CD4-positive, alpha-beta T cell treated with Interleukin-6 for 4 hours (primary cell): ENCODE data around the gene PTPRN2.

Experiments
- DNase-seq: peaks from one replicate; pipeline ENCODE4 v3.0.0-alpha.2; 2020; ENCODE audit warnings: mixed read lengths

Gene PTPRN2

DNA sequence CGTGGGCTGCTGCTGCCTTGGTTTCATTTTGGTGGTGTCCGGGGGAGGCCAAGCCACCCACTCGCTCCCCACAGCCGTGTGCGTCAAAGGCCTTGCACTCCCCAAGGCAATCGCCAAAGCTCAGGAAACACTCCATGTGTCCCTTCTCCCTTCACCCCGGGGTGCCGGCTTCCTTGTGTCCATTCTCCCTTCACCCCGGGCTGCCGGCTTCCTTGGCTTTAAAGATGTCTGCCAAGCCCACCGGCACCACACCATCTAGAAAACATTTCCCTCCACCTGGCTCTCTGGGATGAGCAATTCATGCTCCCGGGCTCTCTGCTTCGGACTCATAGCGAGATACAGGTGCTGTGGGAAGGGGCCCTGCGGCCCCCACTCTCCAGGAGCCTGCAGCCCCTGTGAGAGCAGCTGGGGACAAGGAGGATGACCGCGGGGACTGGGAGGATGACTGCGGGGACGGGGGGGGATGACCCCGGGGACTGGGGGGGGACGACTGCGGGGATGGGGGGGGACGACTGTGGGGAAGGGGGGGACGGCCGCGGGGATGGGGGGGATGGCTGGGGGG, 928.7 kb downstream of the PTPRN2 start:
- DNase-seq = no peak

DNA sequence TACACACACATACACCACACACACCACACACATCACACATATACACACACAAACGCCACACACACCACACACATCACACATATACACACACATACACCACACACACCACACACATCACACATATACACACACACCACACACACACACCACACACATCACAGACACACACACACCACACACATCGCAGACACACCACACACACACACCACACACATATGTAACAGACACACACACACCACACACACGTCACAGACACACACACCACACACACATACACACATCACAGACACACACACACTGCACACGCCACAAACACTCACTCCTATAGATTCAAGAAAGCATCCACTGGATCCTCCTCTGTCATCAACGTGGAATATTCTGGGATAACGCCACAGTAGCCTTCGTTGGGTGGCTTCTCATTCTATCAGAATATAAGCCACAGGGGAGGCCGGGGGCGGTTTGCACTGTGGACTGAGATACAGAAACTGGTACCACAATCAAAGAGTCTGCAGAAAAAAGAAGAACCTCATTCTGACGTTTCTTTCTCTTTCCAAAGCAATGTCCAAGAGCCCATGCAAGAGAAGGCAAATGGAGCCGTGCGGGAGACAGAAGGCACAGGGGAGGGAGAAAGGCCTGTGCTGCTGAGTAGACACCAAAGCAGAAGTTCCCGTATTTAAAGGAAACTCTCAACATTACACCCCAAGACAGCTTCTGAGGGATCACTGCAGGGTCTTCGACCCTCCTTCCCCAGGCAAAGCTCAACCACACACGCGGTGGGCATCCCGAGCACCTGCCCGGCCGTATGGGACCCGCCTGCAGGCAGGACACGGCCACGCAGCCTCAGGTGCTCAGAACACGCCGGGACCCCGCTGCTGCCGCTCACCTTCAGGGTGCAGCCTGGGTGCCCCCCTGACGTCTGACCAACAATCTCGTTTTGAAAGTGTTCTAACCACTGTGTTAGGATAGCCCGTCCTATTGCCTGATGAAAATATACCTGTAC, 929.6 kb downstream of the PTPRN2 start:
- DNase-seq = no peak

DNA sequence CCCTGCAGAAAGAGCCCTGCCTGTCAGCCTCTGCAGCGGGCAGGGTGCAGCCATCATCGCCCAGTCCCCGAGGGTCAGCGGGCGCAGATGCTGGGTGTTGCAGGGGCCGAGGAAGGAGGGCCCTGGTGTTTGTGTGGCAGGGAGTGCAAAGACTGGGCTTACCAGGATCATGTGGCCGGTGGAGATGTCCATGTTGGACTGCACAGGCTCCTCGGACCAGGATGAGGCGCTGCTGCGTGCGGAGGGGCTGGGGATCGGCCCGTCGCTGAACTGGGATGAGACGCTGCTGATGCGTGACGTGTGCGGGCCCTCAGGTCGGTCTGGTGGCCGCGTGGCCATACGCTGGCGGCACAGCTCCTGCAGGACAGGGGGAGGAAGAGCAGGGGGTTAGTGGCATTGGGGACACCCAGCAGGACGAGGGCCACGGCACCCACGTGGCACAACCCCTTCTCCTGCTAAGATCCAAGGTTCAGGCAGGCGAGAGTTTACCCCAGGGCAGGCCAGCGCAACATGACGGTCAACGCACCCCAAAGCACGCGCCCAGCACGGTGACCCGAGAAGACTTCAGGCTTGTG, 931.3 kb downstream of the PTPRN2 start:
- DNase-seq = no peak

DNA sequence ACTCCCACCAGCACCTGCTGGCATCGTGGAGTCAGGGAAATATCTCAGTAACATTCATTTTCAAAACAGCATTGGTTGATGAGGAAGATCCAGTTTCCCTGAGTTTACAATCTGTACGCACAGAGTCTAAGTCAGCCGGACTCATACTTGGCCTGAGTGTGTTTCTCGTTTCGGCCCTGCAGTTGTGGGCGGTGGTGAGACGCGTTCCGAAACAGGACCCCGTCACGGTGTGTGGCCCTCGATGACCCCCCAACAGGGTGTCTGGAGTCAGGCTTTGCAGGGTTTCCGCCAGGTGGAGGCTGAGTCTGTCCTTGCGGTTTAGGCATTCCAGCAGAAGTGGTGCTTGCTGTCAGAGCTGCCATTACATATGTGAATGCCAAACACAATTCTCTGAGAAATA, 933.3 kb downstream of the PTPRN2 start:
- DNase-seq = no peak

DNA sequence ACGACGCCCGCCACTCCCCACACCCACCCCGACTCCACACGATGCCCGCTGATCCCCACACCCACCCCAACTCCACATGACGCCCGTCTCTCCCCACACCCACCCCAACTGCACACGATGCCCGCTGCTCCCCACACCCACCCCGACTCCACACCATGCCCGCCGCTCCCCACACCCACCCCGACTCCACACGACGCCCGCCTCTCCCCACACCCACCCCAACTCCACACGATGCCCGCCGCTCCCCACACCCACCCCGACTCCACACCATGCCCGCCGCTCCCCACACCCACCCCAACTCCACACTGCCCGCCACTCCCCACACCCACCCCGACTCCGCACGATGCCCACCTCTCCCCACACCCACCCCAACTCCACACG, 933.8 kb downstream of the PTPRN2 start:
- no peak for DNase-seq

DNA sequence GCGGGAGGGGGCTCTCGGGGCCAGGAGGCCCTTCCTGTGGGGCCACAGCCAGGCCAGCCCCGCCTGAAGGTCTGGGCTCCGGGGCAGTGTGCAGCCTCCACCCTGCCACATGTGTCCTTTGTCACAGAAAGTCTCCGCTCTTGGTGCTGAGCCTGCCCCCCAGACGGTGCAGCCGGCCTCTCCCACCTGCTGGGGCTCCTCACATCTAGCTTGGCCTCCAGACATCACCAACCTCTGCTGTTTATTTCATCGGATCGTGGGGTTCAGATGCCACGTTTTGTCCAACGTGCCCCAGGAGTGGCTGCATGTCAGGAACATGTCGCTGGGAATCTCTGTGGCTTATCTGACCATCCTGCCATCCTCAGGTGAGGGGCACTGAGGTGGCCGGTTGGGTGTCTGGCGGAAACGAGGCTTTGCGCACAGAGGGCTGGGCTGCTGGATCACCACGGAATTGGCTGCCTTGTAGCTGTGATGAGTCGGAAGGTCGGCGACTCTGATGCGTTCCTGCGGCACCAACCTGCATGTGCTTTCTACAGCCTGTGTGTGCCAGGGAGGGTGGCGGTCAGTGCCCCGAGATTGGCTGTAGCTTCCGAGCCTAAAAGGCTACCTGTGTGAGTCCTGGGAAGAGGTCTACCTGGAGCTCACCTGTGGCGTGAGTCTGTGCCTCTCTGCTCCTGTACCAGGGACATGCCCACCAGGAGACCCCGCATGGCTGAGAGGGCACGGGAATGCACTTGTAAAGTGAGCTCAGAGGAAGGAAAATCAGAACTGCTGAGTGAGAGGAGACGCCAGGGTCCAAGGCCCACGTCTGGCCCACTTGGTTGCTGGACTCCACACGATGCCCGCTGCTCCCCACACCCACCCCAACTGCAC, 934.4 kb downstream of the PTPRN2 start:
- no peak for DNase-seq

DNA sequence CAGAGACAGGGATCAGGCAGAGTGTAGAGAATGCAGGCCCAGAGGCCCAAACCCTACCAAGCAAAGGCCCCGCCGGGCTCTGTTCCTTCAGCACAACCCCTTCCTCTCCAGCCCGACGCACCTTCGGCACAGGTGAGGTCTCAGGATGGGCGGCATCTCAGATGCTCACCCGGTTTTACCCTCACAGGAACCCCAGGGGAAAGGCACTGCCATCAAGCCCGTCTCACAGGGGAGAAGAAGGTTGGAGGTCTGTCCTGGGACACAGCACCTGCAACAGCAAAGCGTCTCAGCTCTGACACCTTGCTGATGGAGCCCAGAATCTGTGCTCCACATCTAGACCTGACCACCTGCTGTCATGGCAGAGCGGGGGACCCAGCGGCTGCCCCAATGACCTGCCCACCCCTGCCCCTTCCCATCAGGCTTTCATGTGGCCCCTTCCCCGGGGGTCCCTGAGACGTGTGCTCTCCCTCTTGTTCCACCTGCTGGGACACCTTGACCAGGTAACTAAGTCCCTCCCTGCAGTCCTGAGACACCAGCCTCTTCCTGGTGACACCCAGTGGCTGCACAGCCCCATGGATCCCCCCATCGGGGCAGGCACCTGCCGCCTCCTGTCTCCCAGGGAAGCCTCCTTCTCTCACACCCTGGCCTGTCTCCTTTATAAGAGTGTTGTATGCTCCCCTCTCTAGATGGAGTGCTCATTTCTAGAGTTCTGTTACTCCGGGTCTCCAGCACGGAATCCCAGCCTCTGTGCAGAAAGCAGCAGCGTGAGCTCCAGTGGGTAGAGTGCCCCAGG, 935.3 kb downstream of the PTPRN2 start:
- DNase-seq = no peak

DNA sequence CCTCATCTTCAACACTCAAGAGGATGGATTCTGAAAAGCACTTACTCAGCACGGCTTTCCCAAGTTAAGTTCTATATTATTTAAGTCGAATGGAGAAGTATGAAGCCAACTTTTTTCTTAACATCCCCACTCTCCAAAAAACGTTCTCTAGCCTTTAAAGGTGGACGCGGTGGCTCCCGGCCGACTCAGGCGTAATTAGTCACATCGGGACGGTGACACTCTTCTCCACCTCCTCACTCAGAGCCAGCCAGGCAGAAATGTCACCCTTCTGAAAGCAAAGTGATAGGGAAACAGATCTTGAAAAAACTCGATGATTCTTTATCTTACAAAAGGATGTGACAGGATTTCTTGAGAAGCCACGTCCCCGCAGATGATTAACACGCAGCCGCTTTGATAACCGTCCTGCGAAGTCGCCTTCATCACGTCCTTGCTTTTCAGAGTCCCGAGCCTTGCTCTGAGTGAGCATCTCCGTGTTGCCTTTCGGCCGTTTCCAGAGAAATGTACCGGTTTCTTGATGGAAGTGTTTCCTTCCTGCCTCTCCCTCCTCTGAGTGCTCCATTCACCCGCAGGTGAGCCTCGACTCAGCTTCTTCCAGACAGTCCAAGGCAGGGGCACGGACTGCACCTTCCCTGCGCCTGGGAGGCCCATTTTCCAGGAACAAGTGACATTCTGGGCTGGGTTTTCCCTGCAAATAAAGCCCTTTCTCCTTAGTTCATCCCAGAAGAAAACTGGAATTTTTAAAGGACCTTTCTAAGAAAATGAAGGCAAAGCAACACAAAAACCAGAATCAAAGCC, 936.1 kb downstream of the PTPRN2 start:
- DNase-seq = no peak

DNA sequence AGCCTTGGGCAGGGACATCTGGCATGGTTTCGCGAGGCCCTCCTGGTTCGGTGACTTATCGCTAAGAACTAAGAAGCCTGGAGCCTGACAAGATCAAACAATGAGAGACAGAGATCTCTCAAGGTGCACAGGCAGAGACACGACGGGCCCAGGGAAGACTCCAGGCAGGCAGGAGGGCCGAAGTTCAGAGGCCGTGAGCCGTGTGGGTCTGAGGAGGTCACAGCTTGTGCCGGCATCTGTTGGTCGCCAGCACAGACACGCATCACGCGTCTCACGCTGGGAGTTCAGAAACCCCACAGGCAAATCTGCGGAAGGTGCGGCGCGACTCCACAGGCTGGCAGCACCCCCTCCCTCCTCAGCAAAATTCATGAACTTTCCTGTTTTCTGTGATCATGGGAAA, 936.8 kb downstream of the PTPRN2 start:
- no peak for DNase-seq

DNA sequence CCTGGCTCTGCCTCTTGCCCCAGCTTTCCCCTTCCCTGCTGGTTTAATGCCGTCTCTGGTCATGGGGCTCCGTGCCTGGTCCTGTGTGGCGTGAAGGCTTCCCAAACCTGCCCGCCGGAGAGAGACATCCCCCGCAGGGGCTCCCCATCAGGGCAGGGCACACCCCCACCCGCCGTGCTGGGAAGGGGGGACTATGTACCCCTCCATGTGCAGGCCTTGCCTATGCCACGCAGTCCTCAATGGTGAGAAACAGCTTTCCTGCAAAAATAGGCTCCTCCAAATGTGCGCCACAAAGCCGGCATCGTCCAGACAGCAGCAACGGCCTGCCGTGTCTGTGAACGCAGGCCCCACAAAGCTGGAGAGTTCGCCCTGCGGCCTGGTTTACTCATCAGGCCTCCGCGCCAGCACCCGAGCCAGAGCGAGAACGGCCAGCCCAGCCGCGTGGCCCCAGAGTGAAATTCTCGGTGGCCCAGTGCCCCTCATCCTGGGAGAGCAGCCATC, 937.4 kb downstream of the PTPRN2 start:
- no peak for DNase-seq

DNA sequence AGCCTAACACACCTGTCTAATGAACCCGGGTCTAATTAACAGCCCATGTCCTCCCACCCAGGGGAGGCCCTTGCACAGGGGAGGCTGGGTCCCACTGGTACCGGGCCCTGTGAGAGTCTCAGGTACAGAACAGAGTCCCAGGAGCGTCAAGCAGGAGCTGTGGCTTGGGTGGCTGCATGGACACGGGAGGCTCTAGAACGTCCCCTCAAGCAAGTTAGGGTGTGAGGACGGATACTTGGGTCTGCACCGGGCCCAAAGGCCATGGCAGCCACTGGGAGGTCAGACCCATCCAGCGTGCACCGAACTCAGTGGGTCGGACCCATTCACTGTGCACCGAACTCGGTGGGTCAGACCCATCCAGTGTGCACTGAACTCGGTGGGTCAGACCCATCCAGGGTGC, 941.1 kb downstream of the PTPRN2 start:
- no peak for DNase-seq

DNA sequence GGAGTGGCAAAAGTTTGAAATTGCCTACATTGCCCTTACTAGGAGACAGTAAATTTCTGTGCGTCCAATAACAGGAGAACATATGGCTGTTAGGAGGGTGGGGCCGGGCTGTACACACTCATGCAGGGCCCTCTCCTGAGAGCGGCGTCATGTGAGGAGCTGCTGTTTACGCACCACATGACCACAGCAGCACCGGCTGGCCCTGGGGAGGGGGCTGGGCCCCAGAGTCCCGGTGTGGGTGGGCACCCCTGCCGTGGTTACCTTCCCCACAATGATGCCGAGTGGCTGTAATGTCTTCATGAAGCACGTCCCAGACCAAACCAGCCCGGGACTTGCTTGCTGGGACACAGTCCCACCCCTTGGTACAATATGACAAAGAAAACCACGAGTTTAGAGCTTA, 942.1 kb downstream of the PTPRN2 start:
- no peak for DNase-seq

DNA sequence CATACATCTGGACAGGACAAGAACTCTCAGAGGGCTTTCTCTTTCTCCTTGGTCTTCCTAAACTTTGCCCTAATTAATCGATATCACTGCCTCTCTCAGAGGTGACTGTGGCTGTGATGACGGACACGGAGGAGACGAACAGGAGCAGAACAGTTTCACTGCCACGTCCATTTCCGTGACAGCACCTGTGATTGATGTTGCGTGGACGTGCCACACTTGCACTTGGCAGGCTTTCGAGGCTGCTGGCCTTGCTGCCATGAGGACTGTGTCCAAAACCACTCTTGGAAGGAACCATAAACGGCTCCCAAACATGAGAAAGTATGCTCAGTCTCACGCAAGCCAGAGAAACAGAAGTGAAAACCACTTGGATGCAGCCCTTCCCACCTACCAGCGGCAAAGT, 942.7 kb downstream of the PTPRN2 start:
- no peak for DNase-seq

DNA sequence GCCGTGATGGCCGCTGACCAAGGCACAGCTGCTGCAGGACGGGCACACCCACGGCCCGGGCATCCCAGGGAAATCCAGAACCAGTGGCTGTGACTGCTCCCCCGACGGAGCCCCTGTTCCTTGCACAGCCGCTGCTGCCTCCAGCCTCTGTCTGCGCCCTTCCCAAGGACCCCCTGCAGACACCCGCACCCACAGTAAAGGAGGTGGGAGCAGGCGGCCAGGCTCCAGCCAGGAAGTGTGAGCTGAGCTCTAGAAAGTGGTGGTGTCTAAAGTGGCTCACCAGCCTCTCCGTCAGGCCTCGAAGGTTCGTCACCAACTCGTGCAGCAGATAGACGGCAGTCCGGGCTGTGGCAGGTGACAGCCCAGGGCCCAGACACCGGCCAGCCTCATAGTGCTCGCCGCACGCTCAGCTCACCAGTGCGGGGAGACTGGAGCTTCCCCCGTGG, 944.1 kb downstream of the PTPRN2 start:
- no peak for DNase-seq

DNA sequence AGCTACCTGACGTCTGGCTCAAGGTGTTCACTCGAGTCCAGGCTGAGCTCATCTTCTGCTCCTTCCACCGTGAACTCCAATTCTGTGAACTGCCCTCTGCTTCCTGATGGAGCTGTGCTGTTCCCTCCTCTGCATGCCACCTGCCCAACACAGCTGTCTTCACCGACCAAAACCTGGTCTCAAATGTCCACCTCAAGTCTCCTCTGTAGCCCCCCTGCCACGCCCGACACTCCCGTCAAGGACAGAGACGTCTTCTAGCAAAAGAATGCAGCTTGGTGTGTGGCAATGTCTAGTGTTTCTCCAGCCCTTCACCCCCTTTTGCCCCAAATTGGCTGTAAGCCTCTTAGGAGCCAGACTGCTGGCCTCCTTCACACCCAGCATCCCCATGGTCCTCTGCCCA, 945.8 kb downstream of the PTPRN2 start:
- DNase-seq = no peak

DNA sequence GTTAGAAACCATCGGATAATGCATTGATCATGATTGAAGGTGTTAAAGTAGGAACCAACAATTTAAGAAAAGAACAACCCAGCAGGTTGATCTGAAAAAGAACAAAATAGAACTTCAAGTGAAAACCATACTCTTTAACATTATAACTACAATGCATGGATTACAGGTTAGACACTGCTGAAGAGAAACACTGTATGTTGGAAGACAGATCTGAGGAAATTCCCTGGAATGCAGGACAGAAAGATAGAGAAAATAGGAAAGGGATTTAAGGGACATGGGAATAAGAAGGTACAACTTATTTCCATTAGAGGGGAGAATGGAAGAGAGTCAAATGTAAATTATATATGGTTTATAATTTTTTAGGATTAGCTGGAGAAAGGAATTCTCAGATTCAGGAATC, 947.5 kb downstream of the PTPRN2 start:
- no peak for DNase-seq

DNA sequence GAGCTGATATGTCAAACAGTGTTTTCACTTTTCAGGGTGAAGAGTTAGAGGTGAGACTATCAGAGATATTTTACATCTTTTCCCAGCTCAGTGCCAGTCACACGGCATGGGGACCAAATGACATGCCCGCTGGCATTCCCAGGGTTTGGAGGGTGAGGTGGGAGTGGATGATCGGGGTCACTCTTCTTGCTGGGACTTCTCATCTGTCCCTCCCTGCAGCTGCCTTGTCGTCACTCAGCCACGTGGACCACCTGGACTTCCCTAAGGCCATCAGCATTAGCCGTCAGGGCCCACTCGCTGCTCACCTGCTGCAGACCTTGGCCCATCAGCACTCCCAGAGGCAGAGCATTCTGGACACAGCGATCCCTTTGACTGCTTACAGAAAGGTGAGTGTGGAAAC, 949.1 kb downstream of the PTPRN2 start:
- no peak for DNase-seq

DNA sequence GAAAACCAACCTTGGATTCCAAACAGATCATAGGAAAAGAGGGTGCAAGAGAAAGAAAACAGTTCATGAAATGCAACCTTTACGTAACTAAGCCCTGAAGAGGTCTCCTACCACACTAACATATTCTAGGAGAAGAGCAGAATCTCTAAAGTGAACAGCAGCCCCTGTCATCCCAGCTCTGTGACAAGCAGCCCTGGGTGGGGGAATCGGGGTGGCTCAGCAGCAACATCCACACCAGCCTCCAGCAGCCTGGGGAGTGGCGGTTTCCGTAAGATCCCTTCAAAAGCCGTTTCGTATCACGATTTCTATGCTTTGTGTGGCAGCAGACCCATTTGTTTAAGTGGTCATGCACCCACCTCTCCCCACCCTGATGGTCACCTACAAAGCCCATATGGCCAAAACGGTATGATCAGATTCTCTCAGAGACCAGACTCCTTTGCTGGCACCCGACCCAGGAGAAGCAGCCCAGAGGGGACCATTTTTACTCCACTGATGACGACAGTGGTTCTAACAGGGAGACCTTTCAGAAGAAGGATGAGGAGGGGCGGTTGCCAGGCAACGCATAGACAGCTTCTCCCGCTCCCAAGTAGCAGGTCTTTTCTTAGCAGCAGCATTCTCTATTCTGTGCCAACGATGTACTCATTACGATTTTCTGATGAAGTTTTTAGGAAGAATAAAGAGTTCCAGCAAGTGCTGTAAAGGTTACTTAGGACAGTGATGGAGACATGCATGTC, 950.2 kb downstream of the PTPRN2 start:
- DNase-seq = no peak

DNA sequence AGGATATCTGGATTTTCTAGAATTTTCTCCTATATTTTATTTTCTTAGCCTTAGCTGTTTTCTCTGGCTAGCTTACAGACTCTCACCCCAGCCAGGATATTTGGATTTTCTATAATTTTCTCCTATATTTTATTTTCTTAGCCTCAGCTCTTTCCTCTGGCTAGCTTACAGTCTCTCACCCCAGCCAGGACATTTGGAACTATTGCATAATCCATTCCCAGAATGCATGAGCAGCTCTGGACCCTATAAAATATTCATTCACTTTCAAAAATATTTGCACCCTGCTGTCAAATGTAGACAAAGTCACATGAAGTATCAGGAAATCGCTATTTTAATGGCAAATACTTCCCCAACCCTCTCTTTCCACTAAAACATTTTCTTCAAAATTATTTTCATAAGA, 952.0 kb downstream of the PTPRN2 start:
- no peak for DNase-seq

DNA sequence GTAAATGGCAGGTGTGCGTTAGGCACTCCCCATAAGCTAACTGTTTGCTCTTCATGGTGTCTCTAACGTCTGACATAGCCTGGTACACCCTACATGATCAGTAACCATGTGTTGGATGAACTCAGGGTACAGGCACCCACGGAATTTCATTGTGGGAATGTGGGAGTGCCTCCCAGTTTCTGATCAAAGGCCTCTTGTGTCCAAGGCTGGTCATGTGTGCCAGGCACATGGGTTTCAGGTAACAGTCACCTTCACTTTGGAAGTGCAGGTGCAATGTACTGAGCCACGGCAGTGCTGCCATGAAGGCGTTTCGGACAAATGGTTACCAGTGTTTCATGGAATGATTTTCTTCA, 952.5 kb downstream of the PTPRN2 start:
- DNase-seq = no peak
